Activated naive CD8-positive, alpha-beta T cell treated with anti-CD3 and anti-CD28 coated beads, Interleukin-2, amount 50 U/mL, for 24 hours (primary cell): ENCODE results near the gene GDPD1.
"Not testable (repeated sequence)": the region's sequence is repeated elsewhere in the genome, so short reads cannot be mapped to it uniquely, and the experiment has no call there.

Source experiments
- ATAC-seq: fragments of 150-1000 bp; cut with Tn5 transposase; one replicate; pipeline ENCODE4 v1.10.0; 2021
- DNase-seq: peaks from one replicate; pipeline ENCODE4 v3.0.0; 2021
- H3K27ac Mint-ChIP-seq: one replicate; pipeline ENCODE4 v1.8.0; 2021; ENCODE audit warnings: mild to moderate bottlenecking, mixed read lengths
- H3K27me3 Mint-ChIP-seq: one replicate; pipeline ENCODE4 v1.8.0; 2021; ENCODE audit warnings: mixed read lengths
- H3K36me3 Mint-ChIP-seq: one replicate; pipeline ENCODE4 v1.8.0; 2021; ENCODE audit warnings: low read depth, mixed read lengths
- H3K4me1 Mint-ChIP-seq: one replicate; pipeline ENCODE4 v1.8.0; 2021; ENCODE audit warnings: mixed read lengths
- H3K4me3 Mint-ChIP-seq: one replicate; pipeline ENCODE4 v1.8.0; 2021; ENCODE audit warnings: mild to moderate bottlenecking, moderate library complexity, mixed read lengths
- H3K9me3 Mint-ChIP-seq: one replicate; pipeline ENCODE4 v1.8.0; 2021; ENCODE audit warnings: mixed read lengths

GDPD1 gene

GRCh38 chr17:59220328-59221158, at the start of gene GDPD1:
TSS of gene GDPD1 (plus strand) at chr17:59220511. CDS start at chr17:59220610, 99 bp downstream.
- Mint-ChIP-seq H3K27me3 (no peaks in the 10 kb centered on the region), H3K9me3 (no peaks in the 10 kb centered on the region), H3K4me3 (peak within 1 kb of the TSS; percentile 89), H3K36me3 (no peaks in the 10 kb centered on the region), H3K4me1 (peaks cover 13% of the 10 kb centered on the region), H3K27ac (peak within 1 kb of the TSS; percentile 80)
- ATAC-seq, result peak; percentile 97
- peak; percentile 99 for DNase-seq

- no peak overlapping the region for H3K4me3 Mint-ChIP-seq
- ATAC-seq (no peak), DNase-seq (no peak)
- no peaks in the 10 kb centered on the region for H3K27me3 Mint-ChIP-seq
- H3K27ac Mint-ChIP-seq, result no peak overlapping the region
- H3K36me3 Mint-ChIP-seq, result peaks cover 20% of the 10 kb centered on the region
- H3K9me3 Mint-ChIP-seq, result no peaks in the 10 kb centered on the region
- H3K4me1 Mint-ChIP-seq, result peaks cover 4% of the 10 kb centered on the region
Observed at GRCh38 chr17:59172436-59173004, 47.8 kb upstream of the GDPD1 start.

GRCh38 chr17:59174671-59175070, 45.6 kb upstream of the GDPD1 start:
- peaks cover 21% of the 10 kb centered on the region for H3K36me3 Mint-ChIP-seq
- H3K27me3 Mint-ChIP-seq, result no peaks in the 10 kb centered on the region
- ATAC-seq, result no peak
- no peaks in the 10 kb centered on the region for H3K9me3 Mint-ChIP-seq
- no peak overlapping the region for H3K27ac Mint-ChIP-seq
- H3K4me3 Mint-ChIP-seq, result no peak overlapping the region
- DNase-seq, result no peak
- no peaks in the 10 kb centered on the region for H3K4me1 Mint-ChIP-seq

GRCh38 chr17:59175076-59175475, 45.2 kb upstream of the GDPD1 start:
- DNase-seq, result no peak
- Mint-ChIP-seq H3K4me1 (no peaks in the 10 kb centered on the region), H3K27ac (no peak overlapping the region), H3K9me3 (no peaks in the 10 kb centered on the region), H3K4me3 (no peak overlapping the region), H3K36me3 (peaks cover 21% of the 10 kb centered on the region), H3K27me3 (no peaks in the 10 kb centered on the region)
- ATAC-seq, result no peak

GRCh38 chr17:59178266-59178985, 41.9 kb upstream of the GDPD1 start:
- no peak for DNase-seq
- Mint-ChIP-seq H3K9me3 (no peaks in the 10 kb centered on the region), H3K4me1 (no peaks in the 10 kb centered on the region), H3K27me3 (no peaks in the 10 kb centered on the region), H3K36me3 (peaks cover 5% of the 10 kb centered on the region), H3K27ac (no peak overlapping the region), H3K4me3 (no peak overlapping the region)
- ATAC-seq, result no peak

GRCh38 chr17:59179601-59180000, 40.7 kb upstream of the GDPD1 start:
- DNase-seq, H3K9me3 Mint-ChIP-seq, H3K36me3 Mint-ChIP-seq, ATAC-seq, H3K27ac Mint-ChIP-seq, H3K4me3 Mint-ChIP-seq, H3K4me1 Mint-ChIP-seq, H3K27me3 Mint-ChIP-seq: not testable (repeated sequence)

- H3K27ac Mint-ChIP-seq, result no peak overlapping the region
- no peak for ATAC-seq
- no peaks in the 10 kb centered on the region for H3K9me3 Mint-ChIP-seq
- H3K27me3 Mint-ChIP-seq, result no peaks in the 10 kb centered on the region
- H3K36me3 Mint-ChIP-seq, result peaks cover 6% of the 10 kb centered on the region
- no peaks in the 10 kb centered on the region for H3K4me1 Mint-ChIP-seq
- no peak for DNase-seq
- no peak overlapping the region for H3K4me3 Mint-ChIP-seq
Observed at GRCh38 chr17:59180626-59181025, 39.7 kb upstream of the GDPD1 start.

GRCh38 chr17:59181481-59181880, 38.8 kb upstream of the GDPD1 start:
- no peaks in the 10 kb centered on the region for H3K27me3 Mint-ChIP-seq
- H3K36me3 Mint-ChIP-seq, result peaks cover 8% of the 10 kb centered on the region
- no peaks in the 10 kb centered on the region for H3K9me3 Mint-ChIP-seq
- no peak overlapping the region for H3K4me3 Mint-ChIP-seq
- H3K4me1 Mint-ChIP-seq, result no peaks in the 10 kb centered on the region
- no peak for ATAC-seq
- DNase-seq, result no peak
- no peak overlapping the region for H3K27ac Mint-ChIP-seq

- Mint-ChIP-seq H3K27me3 (no peaks in the 10 kb centered on the region), H3K4me3 (no peak overlapping the region)
- no peak for DNase-seq
Observed at GRCh38 chr17:59185997-59186396, 34.3 kb upstream of the GDPD1 start.

GRCh38 chr17:59186850-59187249, 33.5 kb upstream of the GDPD1 start:
- H3K9me3 Mint-ChIP-seq, result no peaks in the 10 kb centered on the region
- H3K36me3 Mint-ChIP-seq, result peaks cover 18% of the 10 kb centered on the region
- no peak for DNase-seq
- H3K27ac Mint-ChIP-seq, result no peak overlapping the region
- no peaks in the 10 kb centered on the region for H3K27me3 Mint-ChIP-seq
- H3K4me1 Mint-ChIP-seq, result no peaks in the 10 kb centered on the region
- H3K4me3 Mint-ChIP-seq, result no peak overlapping the region
- no peak for ATAC-seq

More at GRCh38 chr17:59185997-59186396, 34.3 kb upstream of the GDPD1 start:
- Mint-ChIP-seq H3K9me3 (no peaks in the 10 kb centered on the region), H3K36me3 (peaks cover 13% of the 10 kb centered on the region), H3K27ac (no peak overlapping the region), H3K4me1 (no peaks in the 10 kb centered on the region)
- no peak for ATAC-seq

GRCh38 chr17:59190806-59191205, 29.5 kb upstream of the GDPD1 start:
- H3K27me3 Mint-ChIP-seq, result no peaks in the 10 kb centered on the region
- no peak overlapping the region for H3K27ac Mint-ChIP-seq
- peaks cover 30% of the 10 kb centered on the region for H3K36me3 Mint-ChIP-seq
- DNase-seq (no peak), ATAC-seq (no peak)
- no peaks in the 10 kb centered on the region for H3K4me1 Mint-ChIP-seq
- no peaks in the 10 kb centered on the region for H3K9me3 Mint-ChIP-seq
- no peak overlapping the region for H3K4me3 Mint-ChIP-seq

GRCh38 chr17:59193336-59193862, 26.9 kb upstream of the GDPD1 start:
- no peak overlapping the region for H3K4me3 Mint-ChIP-seq
- DNase-seq, result no peak
- no peaks in the 10 kb centered on the region for H3K4me1 Mint-ChIP-seq
- H3K9me3 Mint-ChIP-seq, result no peaks in the 10 kb centered on the region
- H3K27me3 Mint-ChIP-seq, result no peaks in the 10 kb centered on the region
- peaks cover 30% of the 10 kb centered on the region for H3K36me3 Mint-ChIP-seq
- no peak overlapping the region for H3K27ac Mint-ChIP-seq
- no peak for ATAC-seq

GRCh38 chr17:59199398-59199797, 20.9 kb upstream of the GDPD1 start:
- H3K4me3 Mint-ChIP-seq, result no peak overlapping the region
- DNase-seq (no peak), ATAC-seq (no peak)
- H3K36me3 Mint-ChIP-seq, result peaks cover 13% of the 10 kb centered on the region
- H3K9me3 Mint-ChIP-seq, result no peaks in the 10 kb centered on the region
- H3K27me3 Mint-ChIP-seq, result no peaks in the 10 kb centered on the region
- H3K27ac Mint-ChIP-seq, result no peak overlapping the region
- no peaks in the 10 kb centered on the region for H3K4me1 Mint-ChIP-seq

- Mint-ChIP-seq H3K36me3 (peaks cover 7% of the 10 kb centered on the region), H3K4me1 (no peaks in the 10 kb centered on the region), H3K9me3 (no peaks in the 10 kb centered on the region), H3K4me3 (no peak overlapping the region), H3K27me3 (no peaks in the 10 kb centered on the region), H3K27ac (no peak overlapping the region)
- no peak for ATAC-seq
- no peak for DNase-seq
Observed at GRCh38 chr17:59202320-59202719, 18.0 kb upstream of the GDPD1 start.

- Mint-ChIP-seq H3K4me1 (peaks cover 15% of the 10 kb centered on the region), H3K27ac (no peak overlapping the region), H3K9me3 (no peaks in the 10 kb centered on the region), H3K27me3 (no peaks in the 10 kb centered on the region), H3K36me3 (peaks cover 5% of the 10 kb centered on the region), H3K4me3 (peak overlapping the region; percentile 89)
- ATAC-seq, result no peak
- no peak for DNase-seq
Observed at GRCh38 chr17:59219370-59219769, 941 bp upstream of the GDPD1 start.
